Mononuclear cell (primary cell): ENCODE measurements around the gene OGDH. TPM values are rescaled to one million over a fixed set of nuclear protein-coding genes. Genes with fewer than 3 reads are reported as not detected.
"Not testable (repeated sequence)": the region's sequence is repeated elsewhere in the genome, so short reads cannot be mapped to it uniquely, and the experiment has no call there.

Source experiments
- H3K27me3 ChIP-seq: 2 replicates; pipeline ENCODE4 v1.6.0; 2011; ENCODE audit warnings: low read length, control low read depth; ENCODE audit not compliant: insufficient read depth
- H3K4me1 ChIP-seq: 2 replicates; pipeline ENCODE4 v1.5.1; 2011; ENCODE audit warnings: mild to moderate bottlenecking, low read length, control low read depth; ENCODE audit not compliant: insufficient read depth
- H3K4me3 ChIP-seq: 2 replicates; pipeline ENCODE4 v1.5.1; 2011; ENCODE audit warnings: mild to moderate bottlenecking, low read length, moderate library complexity
- H3K9me3 ChIP-seq: 2 replicates; pipeline ENCODE4 v1.5.1; 2011; ENCODE audit warnings: low read depth, mild to moderate bottlenecking, control low read depth, low read length
- total RNA-seq: library from RNA; depleted of rRNA; stranded (reverse); fragments of >200 nt; gene quantifications from one replicate; pipeline ENCODE4 v1.2.3, GENCODE V29; 2012

The OGDH gene
- total RNA-seq, 1 donor: 17.2 TPM

DNA sequence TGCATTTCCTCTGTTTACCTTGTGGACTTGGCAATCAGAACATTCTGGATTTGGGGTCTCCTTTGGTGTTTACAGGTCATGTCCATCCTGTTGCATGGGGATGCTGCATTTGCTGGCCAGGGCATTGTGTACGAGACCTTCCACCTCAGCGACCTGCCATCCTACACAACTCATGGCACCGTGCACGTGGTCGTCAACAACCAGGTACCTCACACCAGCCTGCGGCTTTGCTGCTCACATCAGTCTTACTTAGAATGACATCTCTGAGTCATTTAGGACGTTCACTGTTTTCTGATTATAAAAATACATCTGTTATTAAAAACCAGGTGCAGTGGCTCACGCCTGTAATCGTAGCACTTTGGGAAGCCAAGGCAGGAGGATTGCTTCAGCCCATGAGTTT is 75.2 kb downstream of the OGDH start:
- Histone ChIP-seq H3K9me3 (no peaks in the 10 kb centered on the region), H3K4me3 (no peak overlapping the region), H3K27me3 (no peaks in the 10 kb centered on the region)

DNA sequence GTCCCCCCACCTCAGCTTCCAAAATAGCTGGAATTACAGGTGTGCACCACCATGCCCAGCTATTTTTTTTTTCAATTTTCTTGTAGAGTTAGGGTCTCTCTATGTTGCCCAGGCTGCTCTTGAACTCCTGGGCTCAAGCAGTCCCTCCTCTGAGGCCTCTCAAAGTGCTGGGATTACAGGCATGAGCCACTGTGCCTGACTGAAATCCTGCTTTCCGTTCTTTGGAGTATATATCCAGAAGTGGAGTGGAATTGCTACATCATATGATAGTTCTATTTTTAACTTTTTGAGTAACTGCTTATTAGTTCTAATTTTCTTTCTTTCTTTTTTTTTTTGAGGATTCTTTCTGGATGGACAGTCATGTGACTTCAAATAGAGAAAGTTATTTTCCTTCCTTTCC is 79.3 kb downstream of the OGDH start:
- H3K4me3 ChIP-seq: no peak overlapping the region
- no peaks in the 10 kb centered on the region for H3K9me3 ChIP-seq
- H3K4me1 ChIP-seq: no peaks in the 10 kb centered on the region
- H3K27me3 ChIP-seq: no peaks in the 10 kb centered on the region

More for the DNA sequence above, 75.2 kb downstream of the OGDH start:
- H3K4me1 ChIP-seq: no peaks in the 10 kb centered on the region

DNA sequence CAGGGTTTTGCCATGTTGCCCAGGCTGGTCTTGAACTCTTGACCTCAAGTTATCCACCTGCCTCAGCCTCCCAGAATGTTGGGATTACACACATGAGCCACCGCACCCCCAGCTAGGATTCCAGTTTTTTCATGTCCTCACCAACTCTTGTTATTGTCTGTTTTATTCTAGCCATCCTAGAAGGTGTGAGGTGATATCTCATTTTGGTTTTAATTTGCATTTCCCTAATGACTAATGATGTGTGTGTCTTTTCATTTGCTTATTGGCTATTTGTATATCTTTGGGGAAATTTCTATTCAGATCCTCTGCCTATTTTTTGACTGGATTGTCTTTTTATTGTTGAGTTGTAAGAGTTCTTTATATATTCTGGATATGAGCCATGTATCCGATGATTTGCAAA is 83.0 kb downstream of the OGDH start:
- no peak overlapping the region for H3K4me3 ChIP-seq
- H3K27me3 ChIP-seq: no peaks in the 10 kb centered on the region

DNA sequence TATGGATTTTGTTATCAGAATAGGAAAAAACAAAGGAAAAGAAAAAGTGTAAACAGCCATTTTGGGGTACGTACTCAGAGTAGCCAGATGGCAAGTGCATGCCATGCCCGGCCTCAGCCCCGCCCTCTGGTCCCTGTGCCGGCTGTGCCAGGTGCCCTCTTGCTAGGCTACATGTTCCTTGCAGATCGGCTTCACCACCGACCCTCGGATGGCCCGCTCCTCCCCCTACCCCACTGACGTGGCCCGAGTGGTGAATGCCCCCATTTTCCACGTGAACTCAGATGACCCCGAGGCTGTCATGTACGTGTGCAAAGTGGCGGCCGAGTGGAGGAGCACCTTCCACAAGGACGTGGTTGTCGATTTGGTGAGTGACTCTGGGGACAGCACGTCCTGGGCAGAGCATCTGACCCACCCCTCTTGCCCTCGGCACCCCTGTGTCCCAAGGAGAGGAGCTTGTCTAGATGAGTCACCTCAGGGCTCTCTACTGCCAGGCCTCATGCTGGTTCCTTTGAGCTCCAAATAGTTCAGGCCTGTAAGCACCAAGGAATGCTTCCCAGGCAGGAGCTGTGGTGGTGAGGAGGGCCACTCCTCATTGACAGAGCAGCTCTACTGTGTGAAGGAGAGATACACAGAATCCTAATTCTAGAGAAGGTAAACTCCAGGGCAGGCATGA is 87.3 kb downstream of the OGDH start:
- Histone ChIP-seq H3K27me3 (no peaks in the 10 kb centered on the region), H3K4me1 (no peaks in the 10 kb centered on the region), H3K4me3 (no peak overlapping the region), H3K9me3 (no peaks in the 10 kb centered on the region)

More for the DNA sequence above, 83.0 kb downstream of the OGDH start:
- Histone ChIP-seq H3K4me1 (no peaks in the 10 kb centered on the region), H3K9me3 (no peaks in the 10 kb centered on the region)

DNA sequence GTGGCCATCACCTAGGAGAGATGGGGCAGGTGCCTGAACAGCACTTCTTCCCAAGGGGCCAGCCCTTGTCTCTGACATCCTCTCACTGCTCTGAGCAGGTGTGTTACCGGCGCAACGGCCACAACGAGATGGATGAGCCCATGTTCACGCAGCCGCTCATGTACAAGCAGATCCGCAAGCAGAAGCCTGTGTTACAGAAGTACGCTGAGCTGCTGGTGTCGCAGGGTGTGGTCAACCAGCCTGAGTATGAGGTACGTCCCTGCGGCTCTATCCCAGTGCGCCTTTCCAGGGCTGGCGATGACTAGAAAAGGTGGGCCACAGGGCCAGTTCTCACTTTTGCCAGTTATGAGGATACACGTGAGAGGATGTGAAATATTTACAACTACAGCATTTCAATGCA is 87.9 kb downstream of the OGDH start:
- no peaks in the 10 kb centered on the region for H3K4me1 ChIP-seq
- H3K4me3 ChIP-seq: no peak overlapping the region
- H3K9me3 ChIP-seq: no peaks in the 10 kb centered on the region
- no peaks in the 10 kb centered on the region for H3K27me3 ChIP-seq

DNA sequence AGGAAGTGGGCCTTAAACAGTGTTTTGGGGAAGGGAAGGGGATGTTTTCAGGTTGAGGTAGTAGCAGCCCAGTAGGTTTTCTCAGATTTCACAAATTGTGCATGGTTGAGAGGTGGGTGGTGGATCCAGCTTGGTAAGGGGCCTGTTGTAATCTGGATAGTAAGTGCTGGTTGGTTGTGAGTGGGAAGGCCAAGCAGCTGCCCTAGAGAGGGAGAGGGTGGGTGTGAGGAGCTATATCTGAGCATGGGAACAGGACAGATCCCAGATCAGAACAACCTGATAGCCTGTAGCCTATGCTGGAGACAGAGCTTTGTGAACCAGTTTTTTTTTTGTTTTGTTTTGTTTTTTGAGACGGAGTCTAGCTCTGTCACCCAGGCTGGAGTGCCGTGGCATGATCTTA is 88.3 kb downstream of the OGDH start:
- H3K27me3 ChIP-seq: no peaks in the 10 kb centered on the region
- H3K4me3 ChIP-seq: no peak overlapping the region
- no peaks in the 10 kb centered on the region for H3K9me3 ChIP-seq
- H3K4me1 ChIP-seq: no peaks in the 10 kb centered on the region

DNA sequence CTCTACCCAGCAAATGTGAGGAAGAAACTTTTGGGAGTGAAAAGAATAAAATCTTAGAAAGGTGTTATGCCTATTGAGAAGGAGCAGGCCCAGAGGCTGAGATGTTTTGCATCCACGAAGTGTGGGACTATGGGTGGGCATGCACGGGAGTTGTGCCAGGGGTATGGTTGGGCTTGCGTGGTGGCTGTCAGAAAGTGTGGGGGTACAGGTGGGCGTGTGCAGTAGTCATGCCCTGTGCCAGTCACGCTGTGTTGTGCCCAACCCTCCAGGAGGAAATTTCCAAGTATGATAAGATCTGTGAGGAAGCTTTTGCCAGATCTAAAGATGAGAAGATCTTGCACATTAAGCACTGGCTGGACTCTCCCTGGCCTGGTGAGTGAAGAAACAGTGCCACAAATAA is 89.3 kb downstream of the OGDH start:
- no peaks in the 10 kb centered on the region for H3K4me1 ChIP-seq
- H3K9me3 ChIP-seq: no peaks in the 10 kb centered on the region
- H3K4me3 ChIP-seq: no peak overlapping the region
- H3K27me3 ChIP-seq: no peaks in the 10 kb centered on the region

DNA sequence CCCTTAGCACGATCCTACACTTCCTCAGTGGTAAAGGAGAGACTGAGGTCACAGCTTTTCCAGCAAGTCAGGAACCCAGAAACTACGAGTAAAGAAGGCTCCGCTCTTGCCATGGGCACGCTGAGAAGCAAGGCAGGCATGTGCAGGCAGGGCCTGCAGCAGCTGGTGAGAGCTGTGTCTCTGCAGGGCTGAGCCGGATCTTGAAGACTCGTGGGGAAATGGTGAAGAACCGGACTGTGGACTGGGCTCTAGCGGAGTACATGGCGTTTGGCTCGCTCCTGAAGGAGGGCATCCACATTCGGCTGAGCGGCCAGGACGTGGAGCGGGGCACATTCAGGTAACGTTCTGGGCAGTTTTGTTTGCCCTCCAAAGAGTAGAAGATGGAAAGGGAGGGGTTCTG is 90.3 kb downstream of the OGDH start:
- Histone ChIP-seq H3K9me3 (no peaks in the 10 kb centered on the region), H3K27me3 (no peaks in the 10 kb centered on the region), H3K4me1 (no peaks in the 10 kb centered on the region), H3K4me3 (no peak overlapping the region)

DNA sequence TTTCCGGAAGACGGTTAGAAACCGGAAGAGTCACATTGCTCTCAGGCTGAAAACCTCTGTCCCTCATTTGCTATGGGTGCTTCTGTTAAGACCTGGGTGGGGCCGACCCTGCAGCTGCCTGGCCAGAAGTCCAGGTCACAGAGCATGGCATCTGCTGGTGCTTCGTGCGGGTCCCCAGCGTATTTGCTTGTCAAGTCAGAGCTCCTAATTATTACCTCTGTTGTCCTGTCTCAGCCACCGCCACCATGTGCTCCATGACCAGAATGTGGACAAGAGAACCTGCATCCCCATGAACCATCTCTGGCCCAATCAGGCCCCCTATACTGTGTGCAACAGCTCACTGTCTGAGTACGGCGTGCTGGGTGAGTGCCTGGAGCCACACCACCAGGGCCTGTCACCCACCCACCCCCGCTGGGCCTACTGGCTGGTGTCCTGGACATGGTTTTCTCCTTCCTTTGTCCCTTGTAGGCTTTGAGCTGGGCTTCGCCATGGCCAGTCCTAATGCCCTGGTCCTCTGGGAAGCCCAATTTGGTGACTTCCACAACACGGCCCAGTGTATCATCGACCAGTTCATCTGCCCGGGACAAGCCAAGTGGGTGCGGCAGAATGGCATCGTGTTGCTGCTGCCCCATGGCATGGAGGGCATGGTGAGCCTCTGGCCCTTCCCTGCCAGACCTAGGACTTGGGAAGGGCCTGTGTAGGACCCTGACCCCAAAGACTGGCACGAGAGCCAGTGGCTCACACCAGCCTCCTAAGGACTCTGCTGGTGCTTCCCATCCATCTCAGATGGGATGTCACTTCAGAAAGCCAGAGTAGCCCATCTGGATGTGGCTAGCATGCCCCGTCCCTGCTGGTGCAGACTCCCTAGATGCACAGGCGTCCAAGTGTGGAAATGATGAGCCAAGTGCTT is 91.0 kb downstream of the OGDH start:
- no peak overlapping the region for H3K4me3 ChIP-seq
- no peaks in the 10 kb centered on the region for H3K9me3 ChIP-seq
- H3K27me3 ChIP-seq: no peaks in the 10 kb centered on the region
- H3K4me1 ChIP-seq: no peaks in the 10 kb centered on the region

DNA sequence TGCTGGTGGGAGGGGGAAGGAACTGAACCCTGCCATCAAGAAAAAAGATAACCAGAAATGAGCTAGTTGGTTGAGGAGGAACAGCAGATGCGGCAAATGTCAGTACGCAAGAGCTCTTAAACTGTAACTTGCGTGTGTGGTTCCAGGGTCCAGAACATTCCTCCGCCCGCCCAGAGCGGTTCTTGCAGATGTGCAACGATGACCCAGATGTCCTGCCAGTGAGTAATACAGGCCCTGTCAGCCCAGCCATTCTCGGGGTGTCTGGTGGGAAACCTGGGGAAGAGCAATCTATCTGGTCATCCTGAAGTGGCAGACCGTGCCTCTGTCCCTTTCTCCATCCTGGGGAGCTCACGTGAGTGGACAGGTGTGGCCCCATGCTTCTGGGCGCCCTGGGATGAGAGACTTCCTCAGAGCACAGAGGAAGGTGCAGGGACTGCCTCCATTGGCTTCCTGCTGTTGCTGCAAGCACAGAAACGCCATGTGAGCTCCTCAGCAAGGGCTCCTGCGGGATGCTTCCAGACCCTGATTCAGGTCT is 91.7 kb downstream of the OGDH start:
- H3K9me3 ChIP-seq: no peaks in the 10 kb centered on the region
- H3K27me3 ChIP-seq: no peaks in the 10 kb centered on the region
- no peak overlapping the region for H3K4me3 ChIP-seq
- H3K4me1 ChIP-seq: no peaks in the 10 kb centered on the region

DNA sequence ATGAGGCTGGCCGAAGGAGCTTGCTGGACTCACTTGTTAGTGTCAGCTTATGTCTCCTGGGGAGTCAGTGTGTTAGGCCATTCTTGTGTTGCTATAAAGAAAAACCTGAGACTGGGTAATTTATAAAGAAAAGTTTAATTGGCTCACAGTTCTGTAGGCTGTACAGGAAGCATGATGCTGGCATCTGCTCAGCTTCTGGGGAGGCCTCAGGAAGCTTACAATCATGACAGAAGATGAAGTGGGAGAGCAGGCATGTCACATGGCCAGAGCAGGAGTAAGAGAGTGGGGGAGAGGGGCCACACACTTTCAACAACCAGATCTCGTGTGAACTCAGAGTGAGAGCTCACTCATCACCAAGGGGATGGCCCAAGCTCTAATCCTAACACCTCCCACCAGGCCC is 93.2 kb downstream of the OGDH start:
- not testable (repeated sequence) for H3K4me1 ChIP-seq, H3K4me3 ChIP-seq, H3K27me3 ChIP-seq, H3K9me3 ChIP-seq

DNA sequence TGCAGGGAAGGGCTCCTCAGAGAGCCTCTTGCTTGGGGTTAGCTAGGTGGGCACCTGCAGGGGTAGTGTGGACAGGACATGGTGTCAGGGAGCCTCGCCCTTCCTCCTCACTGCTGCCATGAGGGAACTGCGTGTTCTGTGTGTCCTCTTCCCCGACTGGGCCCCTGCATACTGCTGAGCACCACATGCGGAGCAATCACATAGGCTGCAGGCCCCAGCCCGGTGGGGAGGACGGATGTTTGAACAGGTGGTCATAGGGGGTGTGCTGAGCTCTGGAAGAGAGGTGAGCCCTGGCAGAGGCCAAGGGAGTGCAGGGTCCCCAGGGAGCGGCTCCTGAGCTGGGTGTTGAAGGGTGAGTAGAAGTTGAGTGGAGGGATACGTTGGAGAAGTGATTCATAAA is 93.9 kb downstream of the OGDH start:
- H3K4me1 ChIP-seq: no peaks in the 10 kb centered on the region
- no peaks in the 10 kb centered on the region for H3K27me3 ChIP-seq
- H3K4me3 ChIP-seq: no peak overlapping the region
- H3K9me3 ChIP-seq: no peaks in the 10 kb centered on the region

DNA sequence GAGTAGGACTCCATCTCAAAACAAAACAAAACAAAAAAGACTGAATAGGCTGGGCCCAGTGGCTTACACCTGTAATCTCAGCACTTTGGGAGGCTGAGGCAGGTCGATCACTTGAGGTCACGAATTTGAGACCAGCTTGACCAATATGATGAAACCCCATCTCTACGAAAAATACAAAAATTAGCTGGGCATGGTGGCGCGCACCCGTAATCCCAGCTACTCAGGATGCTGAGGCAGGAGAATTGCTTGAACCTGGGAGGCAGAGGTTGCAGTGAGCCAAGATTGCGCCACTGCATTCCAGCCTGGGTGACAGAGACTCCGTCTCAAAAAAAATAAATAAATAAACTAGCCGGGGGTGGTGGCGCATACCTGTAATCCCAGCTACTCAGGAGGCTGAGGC is 97.0 kb downstream of the OGDH start:
- H3K9me3 ChIP-seq, H3K27me3 ChIP-seq, H3K4me3 ChIP-seq, H3K4me1 ChIP-seq: not testable (repeated sequence)

DNA sequence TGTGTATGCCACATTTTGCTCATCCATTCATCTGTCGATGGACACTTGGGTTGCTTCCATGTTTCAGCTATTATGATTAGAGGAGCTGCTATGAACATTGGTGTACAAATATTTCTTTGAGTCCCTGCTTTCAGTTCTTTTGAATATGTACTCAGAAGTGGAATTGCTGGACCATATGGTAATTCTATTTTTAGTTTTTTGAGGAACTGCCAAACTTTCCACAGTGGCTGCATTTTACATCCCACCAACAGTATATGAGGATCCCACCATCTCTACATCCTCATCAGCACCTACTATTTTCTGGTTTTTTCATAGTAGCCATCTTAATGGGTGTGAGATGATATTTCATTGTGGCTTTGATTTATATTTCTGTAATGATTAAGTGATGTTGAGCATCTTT is 97.5 kb downstream of the OGDH start:
- Histone ChIP-seq H3K27me3 (no peaks in the 10 kb centered on the region), H3K4me1 (no peaks in the 10 kb centered on the region), H3K9me3 (no peaks in the 10 kb centered on the region), H3K4me3 (no peak overlapping the region)

DNA sequence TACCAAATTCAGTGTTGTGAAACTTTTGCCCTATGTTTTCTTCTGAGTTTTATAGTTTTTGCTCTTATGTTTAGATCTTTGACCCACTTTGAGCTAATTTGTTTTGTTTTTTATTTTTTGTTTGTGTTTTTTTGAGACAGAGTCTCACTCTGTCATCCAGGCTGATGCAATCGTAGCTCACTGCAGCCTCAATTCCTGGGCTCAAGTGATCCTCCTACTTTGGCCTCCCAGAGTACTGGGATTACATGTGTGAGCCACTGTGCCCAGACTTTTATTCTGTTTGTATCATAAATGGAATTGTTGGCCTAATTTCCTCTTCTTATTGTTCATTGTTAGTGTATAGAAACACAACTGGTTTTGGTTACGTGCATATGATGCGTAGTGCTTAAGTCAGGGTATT is 99.0 kb downstream of the OGDH start:
- Histone ChIP-seq H3K4me1 (no peaks in the 10 kb centered on the region), H3K4me3 (no peak overlapping the region), H3K27me3 (no peaks in the 10 kb centered on the region), H3K9me3 (no peaks in the 10 kb centered on the region)
